HEK293 (cell line): ENCODE measurements around the gene INTS15.

ENCODE experiments used
- ATF2 ChIP-seq: fragments of 450-650 bp; formaldehyde crosslinking; IDR thresholded peaks from 2 replicates; pipeline ENCODE4 v1.5.1; 2016; ENCODE audit warnings: missing biosample characterization, missing genetic modification characterization, low read depth
- CTCF ChIP-seq: fragments of 450-650 bp; formaldehyde crosslinking; IDR thresholded peaks from 2 replicates; pipeline ENCODE4 v1.5.1; 2016; ENCODE audit warnings: missing biosample characterization, missing genetic modification characterization
- PATZ1 ChIP-seq: fragments of 450-650 bp; formaldehyde crosslinking; IDR thresholded peaks from 2 replicates; pipeline ENCODE4 v1.5.1; 2016; ENCODE audit warnings: missing biosample characterization, missing genetic modification characterization
- ZBTB21 ChIP-seq: fragments of 450-650 bp; formaldehyde crosslinking; IDR thresholded peaks from 2 replicates; pipeline ENCODE4 v1.5.1; 2017; ENCODE audit warnings: missing biosample characterization, missing genetic modification characterization
- ZFP41 ChIP-seq: fragments of 450-650 bp; formaldehyde crosslinking; IDR thresholded peaks from 2 replicates; pipeline ENCODE4 v1.5.1; 2016; ENCODE audit warnings: missing biosample characterization, missing genetic modification characterization, borderline replicate concordance

GRCh38 chr7:6643915-6644625, 54.2 kb downstream of the INTS15 start:
- TF ChIP-seq ATF2 (no peak), ZBTB21 (tag by site-specific recombination) (no peak), ZFP41 (tag by site-specific recombination) (no peak), PATZ1 (tag by site-specific recombination) (no peak), CTCF (no peak)
